ENCODE results near the gene RAPGEFL1. TPM values are rescaled to one million over a fixed set of nuclear protein-coding genes. Genes with fewer than 3 reads are reported as not detected.
A peak's percentile ranks its signal among the peaks of the same experiment; 100 is the strongest.

The RAPGEFL1 gene
- total RNA-seq, 2 experiments from 2014 or later = 4.9 to 5.4 TPM

- POLR2A ChIA-PET = interaction anchor here (0.6 to 0.8 kb wide), 2 partner anchors 17 to 41 kb away, joined by 3 read pairs; no protein-coding TSS in a partner anchor
- peak overlapping the region; percentile 27 for H3K27ac Mint-ChIP-seq
- H3K27me3 Mint-ChIP-seq = no peaks in the 10 kb centered on the region
- peaks cover 5% of the 10 kb centered on the region for H3K4me1 Mint-ChIP-seq
- ATAC-seq (ENCODE audit: low read depth) = no peak
- no peak overlapping the region for H3K4me3 Mint-ChIP-seq
- no peak for DNase-seq
- H3K36me3 Mint-ChIP-seq = peaks cover 16% of the 10 kb centered on the region
- H3K9me3 Mint-ChIP-seq = no peaks in the 10 kb centered on the region
Measured at GRCh38 chr17:40158438-40159013, 18.7 kb upstream of the RAPGEFL1 start.

- no peak overlapping the region for H3K27ac Mint-ChIP-seq
- POLR2A ChIA-PET = no interaction called here
Measured at GRCh38 chr17:40159456-40159855, 17.8 kb upstream of the RAPGEFL1 start.

GRCh38 chr17:40167685-40168261 is 9.5 kb upstream of the RAPGEFL1 start:
- H3K27ac Mint-ChIP-seq = peak overlapping the region; percentile 57
- POLR2A ChIA-PET = interaction anchor here (0.7 to 1.7 kb wide), 3 partner anchors 44 to 187 kb away, joined by 3 to 18 read pairs (median 4); partner anchors contain the start of gene PSMD3
- no peaks in the 10 kb centered on the region for H3K9me3 Mint-ChIP-seq
- no peak overlapping the region for H3K4me3 Mint-ChIP-seq
- ATAC-seq (ENCODE audit: low read depth) (no peak), DNase-seq (no peak)
- H3K36me3 Mint-ChIP-seq = peaks cover 29% of the 10 kb centered on the region
- H3K27me3 Mint-ChIP-seq = no peaks in the 10 kb centered on the region
- H3K4me1 Mint-ChIP-seq = peaks cover 10% of the 10 kb centered on the region

More at GRCh38 chr17:40159456-40159855, 17.8 kb upstream of the RAPGEFL1 start:
- Mint-ChIP-seq H3K27me3 (no peaks in the 10 kb centered on the region), H3K36me3 (peaks cover 19% of the 10 kb centered on the region), H3K9me3 (no peaks in the 10 kb centered on the region), H3K4me3 (no peak overlapping the region), H3K4me1 (peaks cover 5% of the 10 kb centered on the region)
- no peak for DNase-seq
- no peak for ATAC-seq (ENCODE audit: low read depth)

- peaks cover 29% of the 10 kb centered on the region for H3K36me3 Mint-ChIP-seq
- no peaks in the 10 kb centered on the region for H3K9me3 Mint-ChIP-seq
- H3K4me1 Mint-ChIP-seq = peaks cover 10% of the 10 kb centered on the region
- H3K4me3 Mint-ChIP-seq = no peak overlapping the region
- DNase-seq (no peak), ATAC-seq (ENCODE audit: low read depth) (peak; percentile 33)
- POLR2A ChIA-PET = interaction anchor here (0.7 to 1.7 kb wide), 3 partner anchors 45 to 188 kb away, joined by 3 to 18 read pairs (median 4); partner anchors contain the start of gene PSMD3
- H3K27me3 Mint-ChIP-seq = no peaks in the 10 kb centered on the region
- H3K27ac Mint-ChIP-seq = peak overlapping the region; percentile 68
Measured at GRCh38 chr17:40168262-40168832, 8.9 kb upstream of the RAPGEFL1 start.

- Mint-ChIP-seq H3K27me3 (no peaks in the 10 kb centered on the region), H3K27ac (no peak overlapping the region), H3K9me3 (no peaks in the 10 kb centered on the region), H3K4me1 (peaks cover 10% of the 10 kb centered on the region), H3K36me3 (peaks cover 27% of the 10 kb centered on the region), H3K4me3 (no peak overlapping the region)
- ATAC-seq (ENCODE audit: low read depth) (no peak), DNase-seq (no peak)
- POLR2A ChIA-PET = no interaction called here
Measured at GRCh38 chr17:40170325-40170724, 6.9 kb upstream of the RAPGEFL1 start.

- POLR2A ChIA-PET = no interaction called here
- Mint-ChIP-seq H3K9me3 (no peaks in the 10 kb centered on the region), H3K4me3 (no peak overlapping the region), H3K27me3 (no peaks in the 10 kb centered on the region), H3K36me3 (peaks cover 25% of the 10 kb centered on the region), H3K4me1 (peaks cover 6% of the 10 kb centered on the region), H3K27ac (no peak overlapping the region)
- no peak for ATAC-seq (ENCODE audit: low read depth)
- no peak for DNase-seq
Measured at GRCh38 chr17:40171750-40172149, 5.5 kb upstream of the RAPGEFL1 start.

- no peaks in the 10 kb centered on the region for H3K9me3 Mint-ChIP-seq
- H3K4me1 Mint-ChIP-seq = peaks cover 7% of the 10 kb centered on the region
- DNase-seq (no peak), ATAC-seq (ENCODE audit: low read depth) (no peak)
- no peak overlapping the region for H3K27ac Mint-ChIP-seq
- no peaks in the 10 kb centered on the region for H3K27me3 Mint-ChIP-seq
- POLR2A ChIA-PET = no interaction called here
- peaks cover 21% of the 10 kb centered on the region for H3K36me3 Mint-ChIP-seq
- H3K4me3 Mint-ChIP-seq = no peak overlapping the region
Measured at GRCh38 chr17:40173091-40173777, 4.0 kb upstream of the RAPGEFL1 start.

GRCh38 chr17:40173778-40174135 is 3.5 kb upstream of the RAPGEFL1 start:
- POLR2A ChIA-PET = no interaction called here
- H3K4me3 Mint-ChIP-seq = no peak overlapping the region
- H3K27me3 Mint-ChIP-seq = no peaks in the 10 kb centered on the region
- H3K4me1 Mint-ChIP-seq = peaks cover 6% of the 10 kb centered on the region
- ATAC-seq (ENCODE audit: low read depth) (no peak), DNase-seq (no peak)
- H3K9me3 Mint-ChIP-seq = no peaks in the 10 kb centered on the region
- peaks cover 19% of the 10 kb centered on the region for H3K36me3 Mint-ChIP-seq
- H3K27ac Mint-ChIP-seq = no peak overlapping the region

GRCh38 chr17:40174514-40174913 is 2.8 kb upstream of the RAPGEFL1 start:
- Mint-ChIP-seq H3K4me3 (no peak overlapping the region), H3K36me3 (peaks cover 13% of the 10 kb centered on the region), H3K27me3 (no peaks in the 10 kb centered on the region), H3K27ac (no peak overlapping the region), H3K9me3 (no peaks in the 10 kb centered on the region), H3K4me1 (peaks cover 6% of the 10 kb centered on the region)
- POLR2A ChIA-PET = interaction anchor here (0.8 to 1.3 kb wide), 2 partner anchors 61 to 134 kb away, joined by 3 read pairs; partner anchors contain the start of gene RARA
- DNase-seq = no peak
- ATAC-seq (ENCODE audit: low read depth) = no peak

- H3K27ac Mint-ChIP-seq = no peak overlapping the region
- H3K27me3 Mint-ChIP-seq = no peaks in the 10 kb centered on the region
- DNase-seq (no peak), ATAC-seq (ENCODE audit: low read depth) (no peak)
- H3K36me3 Mint-ChIP-seq = peaks cover 10% of the 10 kb centered on the region
- no peak overlapping the region for H3K4me3 Mint-ChIP-seq
- H3K9me3 Mint-ChIP-seq = no peaks in the 10 kb centered on the region
- POLR2A ChIA-PET = no interaction called here
- peaks cover 6% of the 10 kb centered on the region for H3K4me1 Mint-ChIP-seq
Measured at GRCh38 chr17:40175928-40176753, 1.1 kb upstream of the RAPGEFL1 start.

- no peaks in the 10 kb centered on the region for H3K9me3 Mint-ChIP-seq
- H3K27me3 Mint-ChIP-seq = no peaks in the 10 kb centered on the region
- ATAC-seq (ENCODE audit: low read depth) (peak; percentile 11), DNase-seq (no peak)
- peak overlapping the region; percentile 22 for H3K27ac Mint-ChIP-seq
- peak overlapping the region; percentile 20 for H3K4me3 Mint-ChIP-seq
- peaks cover 6% of the 10 kb centered on the region for H3K4me1 Mint-ChIP-seq
- H3K36me3 Mint-ChIP-seq = peaks cover 10% of the 10 kb centered on the region
- POLR2A ChIA-PET = no interaction called here
Measured at GRCh38 chr17:40176754-40177110, 538 bp upstream of the RAPGEFL1 start.

- H3K36me3 Mint-ChIP-seq = peaks cover 8% of the 10 kb centered on the region
- DNase-seq (no peak), ATAC-seq (ENCODE audit: low read depth) (no peak)
- POLR2A ChIA-PET = interaction anchor here (0.6 kb wide), 2 partner anchors 33 to 112 kb away, joined by 3 to 4 read pairs; no protein-coding TSS in a partner anchor
- H3K9me3 Mint-ChIP-seq = no peaks in the 10 kb centered on the region
- no peak overlapping the region for H3K4me3 Mint-ChIP-seq
- no peaks in the 10 kb centered on the region for H3K27me3 Mint-ChIP-seq
- peaks cover 6% of the 10 kb centered on the region for H3K4me1 Mint-ChIP-seq
- no peak overlapping the region for H3K27ac Mint-ChIP-seq
Measured at GRCh38 chr17:40178021-40178601, 841 bp downstream of the RAPGEFL1 start.
